ENCODE results near the gene AMY2A. TPM values are rescaled to one million over a fixed set of nuclear protein-coding genes. Genes with fewer than 3 reads are reported as not detected.

Gene AMY2A
- total RNA-seq, result not detected in 2 replicates

GRCh38 chr1:103616994-103617477 lies at the start of gene AMY2A:
Gene AMY2A, plus strand, starts transcription at chr1:103617427. Its CDS starts 14 bp downstream, at chr1:103617441.

DNA sequence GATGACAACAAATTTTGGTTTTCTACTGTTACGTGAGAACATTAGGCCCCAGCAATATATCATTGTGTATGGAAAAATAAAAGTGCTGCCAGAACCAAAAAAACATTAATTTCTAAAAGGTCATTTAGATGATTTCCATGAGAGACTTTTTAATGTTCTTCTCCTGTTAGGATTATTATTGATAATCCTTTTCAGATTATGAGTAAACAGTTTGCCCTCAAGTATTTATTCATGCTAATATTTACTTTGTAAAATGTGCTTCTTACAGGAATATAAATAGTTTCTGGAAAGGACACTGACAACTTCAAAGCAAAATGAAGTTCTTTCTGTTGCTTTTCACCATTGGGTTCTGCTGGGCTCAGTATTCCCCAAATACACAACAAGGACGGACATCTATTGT lies 45.9 kb upstream of the AMY2A start, which contains the start of gene AMY2B:
AMY2B (plus strand) TSS at position 301 of the 400 bp plus-strand sequence; CDS start at position 315, 14 bp downstream.

DNA sequence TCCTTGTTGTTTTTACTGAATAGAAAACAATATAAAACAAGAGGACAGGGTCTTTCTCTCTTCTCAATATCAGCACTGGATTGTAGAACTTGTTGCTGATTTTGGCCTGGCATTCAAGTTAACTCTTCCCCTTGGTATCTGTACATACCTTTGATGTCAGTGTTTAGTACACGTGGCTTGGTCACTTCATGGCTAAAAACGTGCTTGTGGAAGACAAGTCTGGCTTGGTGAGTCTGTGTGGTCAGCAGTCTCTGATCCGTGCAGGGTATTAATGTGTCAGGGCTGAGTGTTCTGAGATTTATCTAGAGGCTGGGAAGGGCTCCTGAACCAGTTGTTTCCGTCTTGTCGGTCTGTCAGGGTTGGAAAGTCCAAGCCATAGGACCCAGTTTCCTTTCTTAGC lies 38.2 kb downstream of the AMY2A start, which contains the start of gene AMY1A:
AMY1A (plus strand) TSS at position 301 of the 400 bp plus-strand sequence. CDS start 571 bp downstream, outside the sequence.

Other genes starting within 250 kb of the AMY2A start
- 5.7 and 6.9 TPM in 2 replicates for gene RNPC3, start 91.7 kb upstream of the AMY2A start, total RNA-seq
- 0.34 and 0.86 TPM in 2 replicates for gene AMY2B, start 45.8 kb upstream of the AMY2A start, total RNA-seq
- gene AMY1A, start 38.3 kb downstream of the AMY2A start, total RNA-seq, result not detected in 2 replicates
- gene AMY1B, start 78.8 kb downstream of the AMY2A start, total RNA-seq, result not detected in 2 replicates
- gene AMY1C, start 132.5 kb downstream of the AMY2A start, total RNA-seq, result not detected in 2 replicates